Keratinocyte (primary cell): Measurements from ENCODE around the gene EMP2.
"Not testable (repeated sequence)": the region's sequence is repeated elsewhere in the genome, so short reads cannot be mapped to it uniquely, and the experiment has no call there.

Experiments
- EZH2 ChIP-seq: IDR thresholded peaks from one replicate; pipeline ENCODE4 v1.6.1; 2012; ENCODE audit warnings: inconsistent platforms, mild to moderate bottlenecking, low read length, moderate library complexity
- TF ChIP-seq, protein P1 (sequence below), 3 experiments: IDR thresholded peaks in 1 of 3; conservative IDR thresholded peaks in 1 of 3; optimal IDR thresholded peaks in 1 of 3; 2 replicates in 2 of 3; 3 replicates in 1 of 3; pipeline versions ENCODE3 to v1.5.1; 2011; ENCODE audit warnings: low read length in 3 of 3, mild to moderate bottlenecking in 3 of 3, moderate library complexity in 2 of 3, control low read depth in 1 of 3, inconsistent platforms in 1 of 3; ENCODE audit not compliant: insufficient read depth in 2 of 3; ENCODE audit errors: extremely low read depth in 1 of 3

DNA sequence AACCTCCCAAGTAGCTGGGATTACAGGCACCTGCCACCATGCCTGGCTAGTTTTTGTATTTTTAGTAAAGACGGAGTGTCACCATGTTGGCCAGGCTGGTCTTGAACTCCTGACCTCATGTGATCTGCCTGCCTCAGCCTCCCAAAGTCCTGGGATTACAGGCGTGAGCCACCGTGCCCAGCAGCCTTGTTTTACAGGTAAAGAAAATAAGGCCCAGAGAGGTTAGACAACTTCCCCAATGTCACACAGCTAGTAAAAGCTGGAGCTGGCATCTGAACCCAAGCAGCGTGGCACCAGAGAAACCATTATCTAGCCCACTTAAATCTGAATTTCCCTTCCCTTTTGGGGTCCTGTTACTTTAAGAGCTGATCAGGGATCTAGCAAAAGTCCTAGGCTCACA lies 20.6 kb downstream of the EMP2 start:
- TF ChIP-seq, protein P1, sequence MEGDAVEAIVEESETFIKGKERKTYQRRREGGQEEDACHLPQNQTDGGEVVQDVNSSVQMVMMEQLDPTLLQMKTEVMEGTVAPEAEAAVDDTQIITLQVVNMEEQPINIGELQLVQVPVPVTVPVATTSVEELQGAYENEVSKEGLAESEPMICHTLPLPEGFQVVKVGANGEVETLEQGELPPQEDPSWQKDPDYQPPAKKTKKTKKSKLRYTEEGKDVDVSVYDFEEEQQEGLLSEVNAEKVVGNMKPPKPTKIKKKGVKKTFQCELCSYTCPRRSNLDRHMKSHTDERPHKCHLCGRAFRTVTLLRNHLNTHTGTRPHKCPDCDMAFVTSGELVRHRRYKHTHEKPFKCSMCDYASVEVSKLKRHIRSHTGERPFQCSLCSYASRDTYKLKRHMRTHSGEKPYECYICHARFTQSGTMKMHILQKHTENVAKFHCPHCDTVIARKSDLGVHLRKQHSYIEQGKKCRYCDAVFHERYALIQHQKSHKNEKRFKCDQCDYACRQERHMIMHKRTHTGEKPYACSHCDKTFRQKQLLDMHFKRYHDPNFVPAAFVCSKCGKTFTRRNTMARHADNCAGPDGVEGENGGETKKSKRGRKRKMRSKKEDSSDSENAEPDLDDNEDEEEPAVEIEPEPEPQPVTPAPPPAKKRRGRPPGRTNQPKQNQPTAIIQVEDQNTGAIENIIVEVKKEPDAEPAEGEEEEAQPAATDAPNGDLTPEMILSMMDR (optimal IDR thresholded peaks at IDR 0.05 in 1 of 3, IDR thresholded peaks at IDR 0.05 in 1 of 3, conservative IDR thresholded peaks at IDR 0.05 in 1 of 3; ENCODE audit: extremely low read depth in 1 of 3, insufficient read depth in 2 of 3, low read length in 3 of 3), result not testable (repeated sequence)
- not testable (repeated sequence) for TF ChIP-seq EZH2
